Measurements from ENCODE around the gene TCEA2.

DNA sequence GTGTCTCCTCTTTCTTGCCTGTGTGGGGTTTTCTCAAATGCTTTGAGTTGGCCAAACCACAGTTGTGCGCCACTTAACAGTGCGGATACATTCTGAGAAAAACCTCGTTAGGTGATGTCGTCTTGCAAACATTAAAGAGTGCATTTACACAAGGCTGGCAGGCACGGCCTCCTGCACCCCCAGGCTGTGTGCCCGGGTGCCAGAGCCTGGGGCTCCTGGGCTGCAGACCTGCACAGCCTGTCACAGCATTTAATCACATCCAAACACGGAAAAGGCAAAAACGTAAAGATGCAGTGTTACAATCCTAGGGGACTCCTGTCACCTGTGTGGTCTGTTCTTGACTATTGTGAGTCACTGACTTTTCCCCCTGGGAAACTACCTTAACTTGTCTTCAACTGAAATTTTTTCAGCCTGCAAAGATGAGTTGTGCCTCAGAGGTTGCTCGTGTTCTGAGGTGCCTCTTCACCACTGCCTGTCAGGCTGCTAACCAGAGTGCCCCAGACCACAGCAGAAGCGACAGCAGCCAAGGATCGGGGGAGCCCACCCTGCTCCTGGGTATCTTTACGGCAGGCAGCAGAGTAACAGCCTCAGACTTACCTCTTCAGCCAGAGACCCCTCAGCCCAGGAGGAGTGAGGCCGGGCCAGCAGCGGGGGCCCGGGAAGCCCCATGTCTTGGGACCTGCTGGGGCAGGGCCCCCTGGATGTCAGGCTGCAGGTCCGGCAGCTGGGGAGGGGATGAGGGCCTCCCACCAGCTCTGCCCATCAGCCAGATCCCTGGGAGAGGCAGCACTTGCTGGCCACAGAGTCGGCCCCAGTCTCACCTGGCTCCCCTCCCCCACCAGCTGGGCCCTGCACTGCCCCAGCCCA lies 27.7 kb upstream of the TCEA2 start:
- TF ChIP-seq POLR2A (IDR thresholded peaks at IDR 0.05) (no peak), POLR2AphosphoS5 (IDR thresholded peaks at IDR 0.05) (no peak), EP300 (IDR thresholded peaks at IDR 0.05) (no peak)
- TF ChIP-seq, protein P1, sequence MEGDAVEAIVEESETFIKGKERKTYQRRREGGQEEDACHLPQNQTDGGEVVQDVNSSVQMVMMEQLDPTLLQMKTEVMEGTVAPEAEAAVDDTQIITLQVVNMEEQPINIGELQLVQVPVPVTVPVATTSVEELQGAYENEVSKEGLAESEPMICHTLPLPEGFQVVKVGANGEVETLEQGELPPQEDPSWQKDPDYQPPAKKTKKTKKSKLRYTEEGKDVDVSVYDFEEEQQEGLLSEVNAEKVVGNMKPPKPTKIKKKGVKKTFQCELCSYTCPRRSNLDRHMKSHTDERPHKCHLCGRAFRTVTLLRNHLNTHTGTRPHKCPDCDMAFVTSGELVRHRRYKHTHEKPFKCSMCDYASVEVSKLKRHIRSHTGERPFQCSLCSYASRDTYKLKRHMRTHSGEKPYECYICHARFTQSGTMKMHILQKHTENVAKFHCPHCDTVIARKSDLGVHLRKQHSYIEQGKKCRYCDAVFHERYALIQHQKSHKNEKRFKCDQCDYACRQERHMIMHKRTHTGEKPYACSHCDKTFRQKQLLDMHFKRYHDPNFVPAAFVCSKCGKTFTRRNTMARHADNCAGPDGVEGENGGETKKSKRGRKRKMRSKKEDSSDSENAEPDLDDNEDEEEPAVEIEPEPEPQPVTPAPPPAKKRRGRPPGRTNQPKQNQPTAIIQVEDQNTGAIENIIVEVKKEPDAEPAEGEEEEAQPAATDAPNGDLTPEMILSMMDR (IDR thresholded peaks at IDR 0.05) = no peak

All from sigmoid colon (tissue), 4 donors.